Stimulated activated CD4-positive, alpha-beta T cell treated with anti-CD3 and anti-CD28 coated beads, TNF-alpha, amount 100 ng/mL, for 24 hours (primary cell): Measurements from ENCODE around the gene GMIP.
A peak's percentile ranks its signal among the peaks of the same experiment; 100 is the strongest.

Experiments used
- DNase-seq, 3 experiments: peaks; one replicate each; pipeline ENCODE4 v3.0.0-alpha.2; 2020; ENCODE audit warnings: low read depth in 3 of 3

Gene GMIP

GRCh38 chr19:19661141-19661674, 17.8 kb upstream of the GMIP start:
- no peak for DNase-seq

DNA sequence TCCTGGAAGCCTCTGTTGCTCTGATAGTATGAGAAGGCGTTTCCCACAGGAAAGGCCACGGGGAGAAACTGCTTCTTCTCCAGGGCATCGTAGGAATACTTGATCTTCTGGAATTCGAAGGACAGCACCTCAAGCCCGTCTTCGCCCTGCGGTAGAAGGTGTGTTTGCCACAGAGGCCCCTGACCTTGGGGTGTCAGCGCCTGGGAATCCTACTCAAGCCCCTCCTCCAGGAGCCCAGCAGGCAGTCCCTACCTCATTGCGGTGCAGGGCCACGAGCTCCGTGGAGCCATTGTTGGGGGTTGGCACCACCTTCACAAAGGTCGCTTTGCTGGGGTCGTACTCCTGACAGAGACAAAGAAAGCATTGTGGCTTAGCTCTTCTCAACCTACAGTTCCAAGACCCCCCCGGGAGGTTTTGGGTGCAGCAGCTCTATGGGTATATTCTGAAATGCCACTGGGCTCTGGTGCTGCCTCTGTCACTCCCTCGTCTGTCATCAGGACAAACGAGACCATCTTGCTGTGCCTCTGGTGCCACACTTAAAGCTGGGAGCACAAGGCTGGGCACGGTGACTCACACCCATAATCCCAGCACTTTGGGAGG, 16.3 kb upstream of the GMIP start:
- DNase-seq = no peak

DNA sequence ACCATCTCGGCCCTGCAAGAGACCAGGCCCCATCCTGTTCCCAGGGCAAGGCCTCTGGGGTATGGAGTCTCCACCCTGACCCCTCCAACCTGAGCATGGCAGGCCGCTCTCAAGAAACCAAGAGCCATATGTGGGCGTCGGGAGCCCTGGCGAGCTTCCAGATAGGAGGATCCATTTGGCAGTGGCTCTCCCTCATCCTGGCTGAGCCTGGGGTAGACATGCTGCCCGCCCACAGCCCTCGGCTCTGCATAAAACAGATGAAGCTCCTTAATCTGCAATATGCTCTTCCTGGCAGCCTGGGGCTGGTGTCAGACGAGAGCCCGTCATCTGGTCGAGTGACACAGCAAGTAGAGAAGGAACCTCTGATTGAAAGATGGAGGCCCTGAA, 13.9 kb upstream of the GMIP start:
- no peak for DNase-seq

DNA sequence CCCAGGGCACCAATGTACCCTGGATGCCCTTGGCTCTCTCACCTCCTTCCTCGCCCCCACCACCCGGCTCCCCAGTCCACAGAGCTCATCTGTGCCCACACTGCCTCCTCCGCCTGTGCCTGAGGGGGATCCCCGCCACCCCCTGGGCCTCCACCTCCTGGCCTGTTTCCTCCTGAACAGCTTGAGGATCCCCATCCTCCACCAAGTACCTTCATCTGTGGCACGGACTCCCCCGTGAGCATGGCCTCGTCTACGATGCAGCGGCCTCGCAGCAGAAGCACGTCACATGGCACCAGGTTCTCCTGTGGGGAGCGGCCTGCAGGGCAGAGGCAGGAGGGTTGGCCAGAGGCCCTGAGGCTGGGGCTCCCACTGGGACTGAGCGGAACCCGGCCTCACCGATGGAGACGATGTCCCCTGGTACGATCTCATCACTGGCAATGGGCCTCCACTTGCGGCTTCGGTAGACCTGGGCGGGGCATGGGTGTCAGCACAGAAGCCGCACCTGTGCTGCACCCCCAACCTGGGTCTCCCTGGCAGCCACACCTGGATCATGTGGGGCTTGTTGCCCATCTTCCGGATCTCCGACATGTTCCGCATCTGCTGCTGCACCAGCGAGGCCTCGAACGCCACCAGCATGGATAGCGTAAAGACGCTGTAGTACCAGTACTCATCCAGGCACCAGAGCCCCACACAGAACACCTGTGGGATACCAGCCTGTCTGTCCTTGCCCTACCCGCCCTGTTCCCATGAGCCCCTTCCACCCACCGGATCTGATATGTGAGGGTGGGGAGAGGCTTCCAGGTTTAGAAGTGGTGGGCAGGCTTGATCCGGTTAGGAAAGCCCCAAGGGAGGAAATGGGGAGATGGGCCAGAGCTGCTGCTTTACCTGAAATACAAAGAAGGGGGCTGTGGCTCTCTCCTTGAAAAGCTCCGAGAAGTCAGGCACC, 13.3 kb upstream of the GMIP start:
- DNase-seq = no peak

- DNase-seq = no peak
These were observed 12.3 kb upstream of the GMIP start for GRCh38 chr19:19655641-19656343.

- DNase-seq = no peak
These were observed 11.7 kb upstream of the GMIP start for GRCh38 chr19:19655051-19655594.

DNA sequence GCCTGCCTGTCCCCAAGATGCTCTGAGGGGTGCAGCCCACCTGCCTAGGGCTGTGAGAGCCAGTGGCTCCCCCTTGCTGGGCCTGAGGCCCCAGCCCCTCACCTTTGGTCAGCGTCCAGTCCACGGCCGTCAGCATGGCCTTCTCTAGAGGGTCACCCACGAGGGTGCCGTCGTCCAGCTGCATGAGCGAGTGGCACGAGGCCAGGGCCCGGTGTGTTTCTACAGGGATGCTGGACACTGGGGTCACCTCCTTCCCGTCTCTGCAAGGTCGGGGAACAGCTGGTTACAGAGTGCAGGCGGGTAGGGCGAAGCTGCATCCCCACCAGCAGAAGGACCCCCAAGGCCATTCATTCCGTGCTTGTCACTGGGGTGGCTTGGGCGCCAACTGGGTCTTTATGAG, 11.0 kb upstream of the GMIP start:
- no peak for DNase-seq

DNA sequence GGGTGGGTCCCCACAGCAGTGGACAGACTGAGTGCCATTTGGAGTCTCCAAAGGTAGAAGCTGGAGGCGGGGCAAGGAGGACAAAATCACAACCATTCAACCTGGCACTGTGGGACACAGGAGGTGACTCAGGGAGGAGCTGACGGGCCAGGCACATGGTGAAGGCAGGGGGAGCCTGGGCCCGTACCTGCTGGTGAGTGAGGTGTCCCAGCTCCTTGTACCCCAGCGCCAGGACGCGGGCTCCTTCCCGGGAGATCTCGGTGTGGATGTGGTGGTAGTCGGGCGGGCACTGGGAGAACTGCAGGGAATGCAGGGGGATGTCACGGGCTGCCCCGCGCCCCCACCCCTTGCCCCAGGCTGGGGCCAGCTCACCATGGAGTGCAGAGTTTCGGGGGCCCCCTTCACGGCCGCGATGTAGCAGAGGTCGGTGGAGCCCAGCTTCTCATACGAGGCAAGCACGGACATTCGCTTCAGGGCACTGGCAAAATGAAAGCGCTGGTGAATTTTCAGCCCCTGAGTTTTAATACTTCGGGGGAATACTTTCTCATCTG, 10.2 kb upstream of the GMIP start:
- DNase-seq = no peak

- DNase-seq = no peak
These were observed 9.2 kb upstream of the GMIP start for GRCh38 chr19:19652482-19653295.

DNA sequence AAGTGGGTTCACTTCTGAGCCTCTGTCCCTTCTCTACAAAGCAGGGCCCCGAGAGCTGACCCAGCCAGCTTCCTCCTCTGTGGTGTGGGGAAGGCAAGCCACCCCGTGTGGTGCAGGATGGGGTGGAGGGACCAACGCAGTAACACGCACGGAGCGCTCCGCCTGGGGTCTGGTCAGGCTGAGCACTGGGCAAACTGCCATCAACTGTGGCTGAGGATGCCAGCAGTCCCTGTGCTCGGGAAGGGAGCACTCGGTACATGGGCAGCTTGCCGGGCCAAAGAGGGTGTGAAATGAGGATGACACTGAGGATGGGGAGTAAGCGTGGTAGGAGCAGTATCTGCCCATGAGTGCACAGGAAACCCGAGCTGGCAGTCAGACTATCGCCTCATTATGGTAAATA, 7.6 kb upstream of the GMIP start:
- DNase-seq = no peak

GRCh38 chr19:19650331-19650730, 6.9 kb upstream of the GMIP start:
- DNase-seq = no peak

DNA sequence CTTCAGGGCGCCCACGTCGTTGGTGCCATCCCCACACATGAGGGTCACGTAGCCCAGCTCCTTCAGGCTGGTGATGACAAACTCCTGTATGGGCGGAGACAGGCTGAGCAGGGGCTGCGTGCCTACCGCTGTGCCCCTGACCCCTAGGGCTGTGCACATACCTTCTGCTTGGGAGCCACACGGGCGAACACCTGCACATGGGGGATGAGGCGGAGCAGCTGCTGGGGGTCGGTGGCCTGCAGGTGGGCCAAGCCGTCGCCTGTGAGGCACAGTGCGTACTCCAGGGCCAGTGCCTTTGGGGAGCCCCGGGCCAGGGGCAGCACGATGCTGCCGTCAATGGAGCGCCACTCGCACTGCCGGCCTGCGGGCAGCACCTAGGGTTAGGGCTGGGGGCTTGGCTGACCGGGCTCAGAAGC, 6.1 kb upstream of the GMIP start:
- no peak for DNase-seq

DNA sequence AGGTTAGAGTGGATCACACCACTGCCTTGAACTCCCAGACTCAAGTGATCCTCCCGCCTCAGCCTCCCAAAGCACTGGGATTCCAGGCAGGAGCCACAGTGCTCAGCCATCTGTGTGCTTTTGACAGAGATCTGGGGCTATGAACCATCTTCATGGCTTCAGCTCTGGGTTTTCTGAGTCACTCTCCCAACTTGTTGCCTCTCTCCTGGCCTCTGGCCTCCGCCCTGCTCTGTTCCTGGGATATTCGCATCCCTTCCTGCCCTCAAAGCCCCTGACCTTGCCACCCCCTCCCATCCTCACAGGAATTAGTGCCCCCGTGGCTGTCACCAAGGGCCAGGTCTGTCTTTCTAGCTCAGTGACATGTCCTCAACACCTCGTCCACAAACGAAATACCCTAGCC, 5.7 kb upstream of the GMIP start:
- no peak for DNase-seq

DNA sequence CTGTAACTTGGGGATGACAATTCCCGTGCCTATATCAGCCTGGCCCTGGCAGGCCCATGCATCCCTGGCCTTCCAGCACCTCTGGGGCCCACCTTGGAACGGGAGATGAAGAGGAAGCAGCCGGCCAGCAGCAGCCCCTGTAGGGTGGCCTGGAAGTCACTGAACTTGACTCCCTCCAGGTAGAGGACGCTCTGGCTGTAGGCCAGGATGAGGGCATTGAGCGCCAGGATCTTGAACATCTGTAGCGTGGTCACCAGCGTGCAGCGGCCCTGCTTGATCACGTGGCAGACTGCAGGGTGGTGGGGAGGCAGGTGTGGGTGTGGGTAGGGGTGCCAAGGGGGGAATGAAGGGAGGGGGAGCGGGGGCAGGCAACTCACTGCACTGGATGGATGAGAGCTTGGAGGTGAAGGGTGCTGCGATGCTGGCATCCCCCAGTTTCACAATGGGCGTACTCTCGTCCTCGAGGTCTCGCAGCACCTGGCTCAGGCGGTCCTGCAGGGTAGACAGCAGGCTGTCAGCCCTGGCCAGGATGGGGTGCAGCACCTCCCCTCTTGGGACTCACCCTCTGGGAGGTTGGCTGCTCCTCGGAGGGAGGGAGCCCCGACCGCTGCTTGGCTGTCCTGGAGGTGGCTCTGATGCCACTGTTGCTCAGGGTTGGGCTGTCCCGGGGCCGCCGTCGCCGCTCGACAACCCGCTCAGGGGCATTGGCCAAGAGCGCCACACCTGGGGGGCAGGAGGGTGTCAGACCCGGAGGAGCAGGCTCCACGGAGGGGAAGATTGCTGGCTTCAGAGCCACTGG, 3.8 kb upstream of the GMIP start:
- no peak for DNase-seq

DNA sequence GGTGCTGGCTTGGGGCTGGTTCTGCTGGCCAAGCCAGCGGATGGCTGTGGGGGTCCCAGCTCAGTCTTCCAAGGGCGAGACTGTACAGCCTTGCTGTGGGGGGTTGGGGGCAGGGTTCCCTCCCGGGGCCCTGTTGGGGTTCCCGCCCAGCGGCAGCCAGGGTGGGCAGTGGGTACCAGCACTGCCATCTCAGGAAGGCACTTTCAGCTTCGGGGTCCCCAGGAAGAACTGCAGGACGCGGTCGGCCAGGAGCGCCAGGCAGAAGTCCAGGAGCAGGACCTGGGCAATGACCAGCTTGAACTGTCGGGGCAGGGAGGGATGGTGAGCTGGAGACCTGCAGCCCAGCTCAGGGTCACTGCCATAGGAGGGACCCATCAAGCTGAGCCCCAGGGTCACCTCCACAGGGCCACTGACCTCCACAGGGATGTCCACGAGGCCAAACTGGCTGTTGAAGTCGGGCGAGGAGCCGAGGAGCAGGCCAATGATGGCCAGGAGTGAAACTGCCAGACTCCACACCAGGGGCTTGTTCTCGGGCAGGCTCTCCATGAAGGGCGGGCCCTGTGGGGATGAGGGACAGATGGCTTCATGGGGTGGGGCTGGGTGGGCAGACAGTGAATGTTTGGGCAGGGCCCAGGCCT, 1.9 kb upstream of the GMIP start:
- DNase-seq = no peak

GRCh38 chr19:19644054-19644388, 564 bp upstream of the GMIP start:
- DNase-seq = no peak

GRCh38 chr19:19642506-19643157, 825 bp downstream of the GMIP start:
- peak in 1 of 3 experiments; percentile 54 for DNase-seq

- DNase-seq = no peak
These were observed 5.8 kb downstream of the GMIP start for GRCh38 chr19:19637523-19638251.

- DNase-seq = no peak
These were observed 6.3 kb downstream of the GMIP start for GRCh38 chr19:19637186-19637522.
